Activated naive CD4-positive, alpha-beta T cell treated with Interleukin-2 at 50 U/mL for 16 hours (primary cell): ENCODE measurements around the gene FLACC1.
A peak's percentile ranks its signal among the peaks of the same experiment; 100 is the strongest.
"Not testable (repeated sequence)": the region's sequence is repeated elsewhere in the genome, so short reads cannot be mapped to it uniquely, and the experiment has no call there.

Source experiments
- DNase-seq: peaks from one replicate; pipeline ENCODE4 v3.0.0-alpha.2; 2020

Gene FLACC1

GRCh38 chr2:201357221-201357620, at the start of gene FLACC1:
TSS of gene FLACC1 (minus strand) at chr2:201357345. CDS start at chr2:201351404, 5,941 bp downstream.
- no peak for DNase-seq

- no peak for DNase-seq
Observed at GRCh38 chr2:201406077-201406662, 49.0 kb upstream of the FLACC1 start.

- DNase-seq, result no peak
Observed at GRCh38 chr2:201404699-201405280, 47.6 kb upstream of the FLACC1 start.

GRCh38 chr2:201403880-201404279, 46.7 kb upstream of the FLACC1 start:
- no peak for DNase-seq

GRCh38 chr2:201402651-201403562, 45.8 kb upstream of the FLACC1 start:
- DNase-seq, result no peak

- no peak for DNase-seq
Observed at GRCh38 chr2:201401815-201402214, 44.7 kb upstream of the FLACC1 start.

GRCh38 chr2:201396595-201396994, 39.5 kb upstream of the FLACC1 start:
- no peak for DNase-seq

- DNase-seq, result no peak
Observed at GRCh38 chr2:201383136-201383535, 26.0 kb upstream of the FLACC1 start.

GRCh38 chr2:201378496-201379397, 21.6 kb upstream of the FLACC1 start:
- DNase-seq, result no peak

- no peak for DNase-seq
Observed at GRCh38 chr2:201377218-201377617, 20.1 kb upstream of the FLACC1 start.

- no peak for DNase-seq
Observed at GRCh38 chr2:201369775-201370174, 12.6 kb upstream of the FLACC1 start.

GRCh38 chr2:201369318-201369717, 12.2 kb upstream of the FLACC1 start:
- not testable (repeated sequence) for DNase-seq

- DNase-seq, result no peak
Observed at GRCh38 chr2:201366146-201366545, 9.0 kb upstream of the FLACC1 start.

- peak; percentile 11 for DNase-seq
Observed at GRCh38 chr2:201363857-201364560, 6.9 kb upstream of the FLACC1 start.

GRCh38 chr2:201362396-201362795, 5.3 kb upstream of the FLACC1 start:
- DNase-seq, result no peak

GRCh38 chr2:201361078-201361733, 4.1 kb upstream of the FLACC1 start:
- no peak for DNase-seq

GRCh38 chr2:201360256-201360655, 3.1 kb upstream of the FLACC1 start:
- DNase-seq, result no peak

- peak; percentile 39 for DNase-seq
Observed at GRCh38 chr2:201358684-201359083, 1.5 kb upstream of the FLACC1 start.

- DNase-seq, result no peak
Observed at GRCh38 chr2:201353116-201353515, 4.0 kb downstream of the FLACC1 start.

GRCh38 chr2:201350879-201351278, 6.3 kb downstream of the FLACC1 start:
- no peak for DNase-seq

GRCh38 chr2:201349601-201350000, 7.5 kb downstream of the FLACC1 start:
- no peak for DNase-seq

GRCh38 chr2:201348758-201349157, 8.4 kb downstream of the FLACC1 start:
- DNase-seq, result no peak
